Upper lobe of left lung (tissue), 6 donors: Measurements from ENCODE around the gene GPR45. TPM values are rescaled to one million over a fixed set of nuclear protein-coding genes. Genes with fewer than 3 reads are reported as not detected.

Experiments
- ATAC-seq, 2 donors: fragments of 200-7000 bp; cut with Tn5 transposase; one replicate each; pipeline ENCODE4 v1.9.1; 2022; ENCODE audit warnings: mild to moderate bottlenecking in 2 of 2, moderate library complexity in 2 of 2; ENCODE audit not compliant: low FRiP score in 2 of 2
- DNase-seq, 2 donors: peaks; one replicate each; pipeline ENCODE4 v3.0.0-alpha.2; 2019 to 2020
- H3K27ac ChIP-seq, 4 donors: fragments of 200-600 bp; sonication (generic); one replicate each; pipeline ENCODE4 v1.5.1; 2016 to 2019
- H3K27me3 ChIP-seq, 4 donors: fragments of 200-600 bp; sonication (generic); one replicate each; pipeline ENCODE4 v1.5.1; 2017 to 2019
- H3K36me3 ChIP-seq, 4 donors: fragments of 200-600 bp; sonication (generic); one replicate each; pipeline ENCODE4 v1.5.1; 2016 to 2019
- H3K4me1 ChIP-seq, 4 donors: fragments of 200-600 bp; sonication (generic); one replicate each; pipeline ENCODE4 v1.5.1; 2018 to 2019
- H3K4me3 ChIP-seq, 4 donors: fragments of 200-600 bp; sonication (generic); one replicate each; pipeline ENCODE4 v1.5.1; 2017 to 2019; ENCODE audit warnings: mild to moderate bottlenecking in 2 of 4, moderate library complexity in 1 of 4
- H3K9me3 ChIP-seq, 4 donors: fragments of 200-600 bp; sonication (generic); one replicate each; pipeline ENCODE4 v1.5.1; 2018 to 2019
- CTCF ChIP-seq, 6 experiments: fragments of 450-650 bp in 4 of 6; fragments of 200-600 bp in 2 of 6; sonication (generic) in 2 of 6; IDR thresholded peaks; one replicate each; pipeline ENCODE4 v1.5.1; 2016 to 2019; ENCODE audit warnings: antibody characterized with exemption in 6 of 6
- EP300 ChIP-seq, 4 donors: sonication (generic); formaldehyde crosslinking; IDR thresholded peaks; one replicate each; pipeline ENCODE4 v1.5.1; 2017; ENCODE audit warnings: antibody characterized with exemption in 4 of 4, control low read depth in 2 of 4
- POLR2A ChIP-seq, 4 donors: fragments of 450-650 bp; IDR thresholded peaks; one replicate each; pipeline ENCODE4 v1.5.1; 2016 to 2017; ENCODE audit warnings: antibody characterized with exemption in 4 of 4, mild to moderate bottlenecking in 2 of 4
- POLR2AphosphoS5 ChIP-seq, 2 donors: sonication (generic); formaldehyde crosslinking; IDR thresholded peaks; one replicate each; pipeline ENCODE4 v1.5.1; 2017; ENCODE audit warnings: antibody characterized with exemption in 2 of 2
- WGBS, 2 donors: methylation state at CpG; one replicate each; pipeline ENCODE4 v1.1.5; 2017 to 2018; 5-methylcytosine and 5-hydroxymethylcytosine counted together
- total RNA-seq, 6 donors: library from RNA; depleted of rRNA in 4 of 6; stranded (reverse); fragments of >200 nt in 4 of 6; gene quantifications; one replicate each; pipeline versions ENCODE4 v1.1.0 to v1.2.1, GENCODE V29; 2016 to 2021
- donor health status: DM: no; HTN: no; CAD: no; lungs with moderate emphysema.
- donor health status: DM: no; HTN: yes; CAD: no; lungs with severe emphysema.

The GPR45 gene
- total RNA-seq, 6 donors from 2014 or later, result not detected

GRCh38 chr2:105224444-105224843 lies 17.1 kb upstream of the GPR45 start:
- DNase-seq (no peak), ATAC-seq (no peak)
- no peaks in the 10 kb centered on the region for H3K36me3 ChIP-seq
- no peak overlapping the region for H3K4me3 ChIP-seq
- no peaks in the 10 kb centered on the region for H3K9me3 ChIP-seq
- WGBS, 2 donors, result 78 to 79% methylated on average over 9 of the region's 9 CpGs
- no peak for TF ChIP-seq EP300 (IDR thresholded peaks at IDR 0.05)
- no peak for TF ChIP-seq CTCF (IDR thresholded peaks at IDR 0.05)
- TF ChIP-seq POLR2A (IDR thresholded peaks at IDR 0.05), result no peak
- no peak for TF ChIP-seq POLR2AphosphoS5 (IDR thresholded peaks at IDR 0.05)
- no peaks in the 10 kb centered on the region for H3K4me1 ChIP-seq
- H3K27ac ChIP-seq, result no peak overlapping the region
- no peaks in the 10 kb centered on the region for H3K27me3 ChIP-seq

GRCh38 chr2:105231232-105231619 lies 10.3 kb upstream of the GPR45 start:
- DNase-seq (no peak), ATAC-seq (no peak)
- no peaks in the 10 kb centered on the region for H3K36me3 ChIP-seq
- no peak overlapping the region for H3K4me3 ChIP-seq
- 60 to 81% methylated on average over 3 of the region's 3 CpGs for WGBS, 2 donors
- TF ChIP-seq POLR2AphosphoS5 (IDR thresholded peaks at IDR 0.05) (no peak), EP300 (IDR thresholded peaks at IDR 0.05) (no peak), CTCF (IDR thresholded peaks at IDR 0.05) (no peak)
- H3K27me3 ChIP-seq, result no peaks in the 10 kb centered on the region
- H3K27ac ChIP-seq, result no peak overlapping the region
- H3K9me3 ChIP-seq, result no peaks in the 10 kb centered on the region
- H3K4me1 ChIP-seq, result peaks cover 0 to 6% (median 0%) of the 10 kb centered on the region in 4 donors

GRCh38 chr2:105235388-105236059 lies 6.0 kb upstream of the GPR45 start:
- WGBS, 2 donors, result 11 to 20% methylated on average over 12 of the region's 12 CpGs

GRCh38 chr2:105236060-105236424 lies 5.5 kb upstream of the GPR45 start:
- DNase-seq, result no peak
- no peaks in the 10 kb centered on the region for H3K27me3 ChIP-seq
- TF ChIP-seq POLR2A (IDR thresholded peaks at IDR 0.05) (no peak), EP300 (IDR thresholded peaks at IDR 0.05) (no peak), CTCF (IDR thresholded peaks at IDR 0.05) (no peak), POLR2AphosphoS5 (IDR thresholded peaks at IDR 0.05) (no peak)
- H3K27ac ChIP-seq, result no peak overlapping the region
- WGBS, 2 donors, result 41 to 57% methylated on average over 5 of the region's 5 CpGs
- H3K9me3 ChIP-seq, result no peaks in the 10 kb centered on the region
- peaks cover 0 to 6% (median 0%) of the 10 kb centered on the region in 4 donors for H3K4me1 ChIP-seq
- no peaks in the 10 kb centered on the region for H3K36me3 ChIP-seq
- no peak for ATAC-seq
- H3K4me3 ChIP-seq, result no peak overlapping the region

More at GRCh38 chr2:105235388-105236059, 6.0 kb upstream of the GPR45 start:
- ATAC-seq (peak in 1 of 2 donors; percentile 62), DNase-seq (peak in 1 of 2 donors; percentile 68)
- Histone ChIP-seq H3K36me3 (no peaks in the 10 kb centered on the region), H3K9me3 (no peaks in the 10 kb centered on the region), H3K4me1 (peaks cover 0 to 6% (median 0%) of the 10 kb centered on the region in 4 donors), H3K27me3 (no peaks in the 10 kb centered on the region), H3K4me3 (no peak overlapping the region), H3K27ac (no peak overlapping the region)
- peak; percentile 10 to 60 (median 54) for TF ChIP-seq CTCF (IDR thresholded peaks at IDR 0.05)
- no peak for TF ChIP-seq POLR2A (IDR thresholded peaks at IDR 0.05)
- TF ChIP-seq EP300 (IDR thresholded peaks at IDR 0.05), result no peak
- no peak for TF ChIP-seq POLR2AphosphoS5 (IDR thresholded peaks at IDR 0.05)
